Keratinocyte (primary cell): Measurements from ENCODE around the gene MEGF11. TPM values are rescaled to one million over a fixed set of nuclear protein-coding genes. Genes with fewer than 3 reads are reported as not detected.
A peak's percentile ranks its signal among the peaks of the same experiment; 100 is the strongest.

Experiments
- DNase-seq: peaks from one replicate; pipeline ENCODE4 v3.0.0-alpha.2; 2011; ENCODE audit warnings: low read depth, missing footprints, low spot score
- FAIRE-seq: peaks from 2 replicates; lab custom pipeline; 2011; peaks lifted over from hg19 to GRCh38; lab: Jason Lieb, UNC
- H2AFZ ChIP-seq: 2 replicates; pipeline ENCODE4 v1.6.0; 2012; ENCODE audit warnings: low read length, control low read depth, inconsistent platforms; ENCODE audit not compliant: control insufficient read depth
- H3K27ac ChIP-seq: 2 replicates; pipeline ENCODE4 v1.5.1; 2011; ENCODE audit warnings: low read length; ENCODE audit not compliant: control insufficient read depth, insufficient read depth
- H3K27me3 ChIP-seq: 3 replicates; pipeline ENCODE4 v1.6.0; 2011; ENCODE audit warnings: low read length; ENCODE audit not compliant: control insufficient read depth, insufficient read depth; ENCODE audit errors: extremely low read depth
- H3K36me3 ChIP-seq, 2 experiments: 2 replicates in 1 of 2; 3 replicates in 1 of 2; pipeline ENCODE4 v1.5.1; 2011; ENCODE audit warnings: low read length in 2 of 2, mild to moderate bottlenecking in 1 of 2; ENCODE audit not compliant: control insufficient read depth in 2 of 2, insufficient read depth in 2 of 2; ENCODE audit errors: extremely low read depth in 1 of 2
- H3K4me1 ChIP-seq: 3 replicates; pipeline ENCODE4 v1.5.1; 2011; ENCODE audit warnings: low read length; ENCODE audit not compliant: control insufficient read depth, insufficient read depth; ENCODE audit errors: extremely low read depth
- H3K4me2 ChIP-seq: 3 replicates; pipeline ENCODE4 v1.6.0; 2011; ENCODE audit warnings: low read depth, low read length; ENCODE audit not compliant: control insufficient read depth, insufficient read depth; ENCODE audit errors: extremely low read depth
- H3K4me3 ChIP-seq, 3 experiments: fragments of 200-600 bp in 1 of 3; sonication (generic) in 1 of 3; 2 replicates in 2 of 3; 3 replicates in 1 of 3; pipeline ENCODE4 v1.5.1; 2011 to 2016; ENCODE audit warnings: low read length in 3 of 3, mild to moderate bottlenecking in 3 of 3, control low read depth in 2 of 3, inconsistent platforms in 1 of 3, low read depth in 1 of 3, mixed read lengths in 1 of 3, mixed run types in 1 of 3, moderate library complexity in 1 of 3; ENCODE audit not compliant: control insufficient read depth in 2 of 3, insufficient read depth in 2 of 3; ENCODE audit errors: extremely low read depth in 1 of 3
- H3K79me2 ChIP-seq: 2 replicates; pipeline ENCODE4 v1.6.0; 2012; ENCODE audit warnings: low read length; ENCODE audit not compliant: control insufficient read depth, insufficient read depth
- H3K9ac ChIP-seq: 3 replicates; pipeline ENCODE4 v1.6.0; 2011; ENCODE audit warnings: low read length; ENCODE audit not compliant: control insufficient read depth, insufficient read depth; ENCODE audit errors: extremely low read depth
- H3K9me1 ChIP-seq: 3 replicates; pipeline ENCODE4 v1.6.0; 2011; ENCODE audit warnings: low read length; ENCODE audit not compliant: control insufficient read depth, insufficient read depth; ENCODE audit errors: extremely low read depth
- H3K9me3 ChIP-seq: 2 replicates; pipeline ENCODE4 v1.5.1; 2012; ENCODE audit warnings: low read depth, low read length; ENCODE audit not compliant: control insufficient read depth
- H4K20me1 ChIP-seq: 3 replicates; pipeline ENCODE4 v1.6.0; 2011; ENCODE audit warnings: low read length; ENCODE audit not compliant: control insufficient read depth, insufficient read depth; ENCODE audit errors: extremely low read depth
- CTCF ChIP-seq, 3 experiments: IDR thresholded peaks in 1 of 3; conservative IDR thresholded peaks in 1 of 3; optimal IDR thresholded peaks in 1 of 3; 2 replicates in 2 of 3; 3 replicates in 1 of 3; pipeline versions ENCODE3 to v1.5.1; 2011; ENCODE audit warnings: low read length in 3 of 3, mild to moderate bottlenecking in 3 of 3, moderate library complexity in 2 of 3, control low read depth in 1 of 3, inconsistent platforms in 1 of 3; ENCODE audit not compliant: insufficient read depth in 2 of 3; ENCODE audit errors: extremely low read depth in 1 of 3
- EZH2 ChIP-seq: IDR thresholded peaks from one replicate; pipeline ENCODE4 v1.6.1; 2012; ENCODE audit warnings: inconsistent platforms, mild to moderate bottlenecking, low read length, moderate library complexity
- dilution Hi-C: fragments of 300-500 bp; cut with MboI; formaldehyde crosslinking; loops from one replicate; pipeline ENCODE4 v1.7.0; 2020; ENCODE audit warnings: low sequenced_read_pairs; ENCODE audit not compliant: extremely low pct_ligation_motif_present
- polyA plus RNA-seq, 5 experiments: library from polyadenylated mRNA; depleted of rRNA in 3 of 5; stranded (reverse) in 3 of 5; stranded (forward) in 1 of 5; unstranded in 1 of 5; fragments of >200 nt; gene quantifications; 1 replicate in 1 of 5; 2 replicates in 3 of 5; 3 replicates in 1 of 5; pipeline versions ENCODE4 v1.2.1 to v1.2.3, GENCODE V29; 2011 to 2012; ENCODE audit warnings: missing spikeins in 2 of 5, low read depth in 1 of 5, low replicate concordance in 1 of 5

The MEGF11 gene
- polyA plus RNA-seq, 1 donor (not counting 4 experiments of a cell fraction or from before 2014, with no cell fraction given) = not detected

GRCh38 chr15:66014635-66015182 lies 238.8 kb downstream of the MEGF11 start:
- no peak overlapping the region for H3K4me3 ChIP-seq
- DNase-seq = no peak

GRCh38 chr15:66014022-66014421 lies 239.5 kb downstream of the MEGF11 start:
- Histone ChIP-seq H2AFZ (no peak overlapping the region), H3K9me3 (peaks cover 3% of the 10 kb centered on the region), H3K4me3 (no peak overlapping the region), H3K4me1 (peaks cover 10% of the 10 kb centered on the region), H3K79me2 (no peaks in the 10 kb centered on the region), H3K4me2 (no peak overlapping the region), H3K27ac (no peak overlapping the region), H3K36me3 (no peaks in the 10 kb centered on the region), H3K9me1 (no peaks in the 10 kb centered on the region), H4K20me1 (no peaks in the 10 kb centered on the region), H3K9ac (no peak overlapping the region), H3K27me3 (peaks cover 9% of the 10 kb centered on the region)
- FAIRE-seq (no peak), DNase-seq (no peak)
- dilution Hi-C loops = no loop called here
- TF ChIP-seq CTCF (optimal IDR thresholded peaks at IDR 0.05 in 1 of 3, IDR thresholded peaks at IDR 0.05 in 1 of 3, conservative IDR thresholded peaks at IDR 0.05 in 1 of 3; ENCODE audit: extremely low read depth in 1 of 3, insufficient read depth in 2 of 3, low read length in 3 of 3) (no peak), EZH2 (no peak)

More at GRCh38 chr15:66014635-66015182, 238.8 kb downstream of the MEGF11 start:
- Histone ChIP-seq H3K9me3 (peaks cover 3% of the 10 kb centered on the region), H3K9ac (no peak overlapping the region), H3K4me1 (peaks cover 6% of the 10 kb centered on the region), H4K20me1 (no peaks in the 10 kb centered on the region), H3K27me3 (peaks cover 9% of the 10 kb centered on the region), H3K79me2 (no peaks in the 10 kb centered on the region), H2AFZ (no peak overlapping the region), H3K4me2 (no peak overlapping the region), H3K27ac (no peak overlapping the region), H3K9me1 (no peaks in the 10 kb centered on the region), H3K36me3 (no peaks in the 10 kb centered on the region)
- dilution Hi-C loops = no loop called here
- FAIRE-seq = peak; percentile 51
- TF ChIP-seq EZH2 (no peak), CTCF (optimal IDR thresholded peaks at IDR 0.05 in 1 of 3, IDR thresholded peaks at IDR 0.05 in 1 of 3, conservative IDR thresholded peaks at IDR 0.05 in 1 of 3; ENCODE audit: extremely low read depth in 1 of 3, insufficient read depth in 2 of 3, low read length in 3 of 3) (no peak)
